Activated CD8-positive, alpha-beta memory T cell treated with anti-CD3 and anti-CD28 coated beads for 24 hours (primary cell): Measurements from ENCODE around the gene TYROBP.
"Not testable (repeated sequence)": the region's sequence is repeated elsewhere in the genome, so short reads cannot be mapped to it uniquely, and the experiment has no call there.

Experiments used
- DNase-seq: peaks from one replicate; pipeline ENCODE4 v3.0.0-alpha.2; 2020

The TYROBP gene

GRCh38 chr19:35931161-35931873 lies 23.2 kb upstream of the TYROBP start:
- peak; percentile 98 for DNase-seq

- no peak for DNase-seq
Observed at GRCh38 chr19:35929876-35930275, 21.8 kb upstream of the TYROBP start.

- DNase-seq, result no peak
Observed at GRCh38 chr19:35928507-35928906, 20.4 kb upstream of the TYROBP start.

- DNase-seq, result no peak
Observed at GRCh38 chr19:35925501-35925900, 17.4 kb upstream of the TYROBP start.

- no peak for DNase-seq
Observed at GRCh38 chr19:35921012-35921411, 12.9 kb upstream of the TYROBP start.

- no peak for DNase-seq
Observed at GRCh38 chr19:35919306-35919705, 11.2 kb upstream of the TYROBP start.

GRCh38 chr19:35915443-35915842 lies 7.3 kb upstream of the TYROBP start:
- DNase-seq, result no peak

GRCh38 chr19:35913589-35913988 lies 5.5 kb upstream of the TYROBP start:
- DNase-seq, result no peak

- DNase-seq, result no peak
Observed at GRCh38 chr19:35911790-35912189, 3.7 kb upstream of the TYROBP start.

- DNase-seq, result no peak
Observed at GRCh38 chr19:35911173-35911572, 3.1 kb upstream of the TYROBP start.

GRCh38 chr19:35910355-35910754 lies 2.3 kb upstream of the TYROBP start:
- not testable (repeated sequence) for DNase-seq

- DNase-seq, result no peak
Observed at GRCh38 chr19:35909684-35910035, 1.6 kb upstream of the TYROBP start.

- DNase-seq, result no peak
Observed at GRCh38 chr19:35908973-35909683, 1.0 kb upstream of the TYROBP start.

GRCh38 chr19:35907377-35907745 lies 734 bp downstream of the TYROBP start:
- DNase-seq, result no peak

- DNase-seq, result no peak
Observed at GRCh38 chr19:35905178-35905727, 2.8 kb downstream of the TYROBP start.

GRCh38 chr19:35904311-35905068 lies 3.6 kb downstream of the TYROBP start:
- DNase-seq, result no peak

- peak; percentile 91 for DNase-seq
Observed at GRCh38 chr19:35903550-35904179, 4.4 kb downstream of the TYROBP start.

- no peak for DNase-seq
Observed at GRCh38 chr19:35902870-35903475, 5.1 kb downstream of the TYROBP start.

GRCh38 chr19:35901854-35902661 lies 6.0 kb downstream of the TYROBP start, which contains the start of gene HCST:
TSS of gene HCST (plus strand) at chr19:35902529. CDS start at chr19:35902594, 65 bp downstream.
- DNase-seq, result peak; percentile 76

- no peak for DNase-seq
Observed at GRCh38 chr19:35901055-35901644, 6.9 kb downstream of the TYROBP start.

- peak; percentile 91 for DNase-seq
Observed at GRCh38 chr19:35899547-35900214, 8.4 kb downstream of the TYROBP start.
